ENCODE results near the gene GMFB. TPM values are rescaled to one million over a fixed set of nuclear protein-coding genes. Genes with fewer than 3 reads are reported as not detected.

The GMFB gene
- total RNA-seq, 2 donors from 2014 or later: 19.2 to 37.1 TPM

GRCh38 chr14:54533100-54533499, 44.3 kb upstream of the GMFB start:
- Histone ChIP-seq H3K27me3 (replicated peaks; ENCODE audit: insufficient read depth) (no peaks in the 10 kb centered on the region), H3K9me3 (no peaks in the 10 kb centered on the region), H3K4me3 (no peak overlapping the region), H3K36me3 (no peaks in the 10 kb centered on the region), H3K27ac (no peak overlapping the region), H3K4me1 (replicated peaks) (no peaks in the 10 kb centered on the region)
- DNase-seq (ENCODE audit: low spot score): no peak
- intact Hi-C loops (cut with DNase I): no loop called here
- TF ChIP-seq POLR2AphosphoS5 (IDR thresholded peaks at IDR 0.05) (no peak), POLR2A (IDR thresholded peaks at IDR 0.05) (no peak), CTCF (IDR thresholded peaks at IDR 0.05) (no peak)
- 92% methylated on average over 1 of the region's 1 CpG for WGBS

DNA sequence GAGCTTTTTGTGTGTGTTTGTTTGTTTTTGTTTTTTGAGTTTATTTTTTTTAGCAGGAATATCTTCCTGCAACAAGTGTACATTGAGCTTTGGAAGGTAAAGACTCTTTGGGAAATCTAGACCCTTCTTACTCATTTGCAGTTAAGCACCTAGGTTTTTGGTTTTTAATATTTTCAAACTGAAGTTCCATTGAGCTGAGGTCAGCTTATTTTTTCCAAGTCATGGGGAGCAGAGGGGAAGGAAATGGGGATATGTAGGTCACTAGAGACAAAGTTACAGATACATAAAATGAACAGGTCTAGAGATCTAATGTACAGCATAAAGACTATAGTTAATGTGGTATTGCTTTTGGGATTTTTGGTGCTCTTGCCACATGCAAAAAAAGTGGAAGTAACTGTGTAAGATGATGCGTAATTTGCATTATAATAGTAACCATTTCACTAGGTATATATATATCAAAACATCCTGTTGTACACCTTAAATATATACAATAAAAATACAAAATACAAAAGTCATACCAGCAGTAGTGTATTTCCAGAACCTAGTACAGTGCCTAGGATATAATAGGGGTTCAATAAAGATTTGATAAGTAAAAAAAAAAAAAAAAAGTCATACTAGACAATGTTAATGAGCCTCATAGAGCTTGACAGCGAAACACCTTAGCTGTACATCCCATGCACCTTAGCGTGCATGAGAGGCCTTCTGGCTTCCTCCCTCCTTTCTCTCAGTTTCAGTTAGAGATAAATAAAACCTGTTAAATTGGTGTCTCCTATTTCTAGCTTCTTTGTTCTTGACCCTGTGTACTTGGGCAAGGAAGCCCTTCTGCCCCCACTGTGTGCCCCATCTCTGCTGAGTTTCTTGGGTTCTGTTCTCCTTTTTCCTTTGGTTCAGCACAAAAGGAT, 43.6 kb upstream of the GMFB start:
- TF ChIP-seq POLR2A (IDR thresholded peaks at IDR 0.05): no peak
- no peak for TF ChIP-seq CTCF (IDR thresholded peaks at IDR 0.05)
- TF ChIP-seq POLR2AphosphoS5 (IDR thresholded peaks at IDR 0.05): no peak
- WGBS: 97% methylated on average over 3 of the region's 3 CpGs

GRCh38 chr14:54529811-54530210, 41.0 kb upstream of the GMFB start:
- Histone ChIP-seq H3K27ac (no peak overlapping the region), H3K27me3 (replicated peaks; ENCODE audit: insufficient read depth) (no peaks in the 10 kb centered on the region), H3K9me3 (no peaks in the 10 kb centered on the region), H3K4me3 (no peak overlapping the region), H3K4me1 (replicated peaks) (no peaks in the 10 kb centered on the region), H3K36me3 (no peaks in the 10 kb centered on the region)
- TF ChIP-seq POLR2A (IDR thresholded peaks at IDR 0.05): no peak
- peak; percentile 60 for TF ChIP-seq POLR2AphosphoS5 (IDR thresholded peaks at IDR 0.05)
- 7% methylated on average over 1 of the region's 1 CpG for WGBS
- peak; percentile 64 for DNase-seq (ENCODE audit: low spot score)
- intact Hi-C loops (cut with DNase I): no loop called here

More for the DNA sequence above, 43.6 kb upstream of the GMFB start:
- Histone ChIP-seq H3K27me3 (replicated peaks; ENCODE audit: insufficient read depth) (no peaks in the 10 kb centered on the region), H3K4me1 (replicated peaks) (no peaks in the 10 kb centered on the region), H3K27ac (no peak overlapping the region), H3K4me3 (no peak overlapping the region), H3K9me3 (no peaks in the 10 kb centered on the region), H3K36me3 (no peaks in the 10 kb centered on the region)
- intact Hi-C loops (cut with DNase I): no loop called here
- DNase-seq (ENCODE audit: low spot score): no peak

- Histone ChIP-seq H3K4me3 (no peak overlapping the region), H3K27me3 (replicated peaks; ENCODE audit: insufficient read depth) (no peaks in the 10 kb centered on the region), H3K9me3 (no peaks in the 10 kb centered on the region), H3K36me3 (no peaks in the 10 kb centered on the region), H3K4me1 (replicated peaks) (no peaks in the 10 kb centered on the region), H3K27ac (no peak overlapping the region)
- no peak for TF ChIP-seq POLR2A (IDR thresholded peaks at IDR 0.05)
- TF ChIP-seq POLR2AphosphoS5 (IDR thresholded peaks at IDR 0.05): no peak
- no peak for TF ChIP-seq CTCF (IDR thresholded peaks at IDR 0.05)
- intact Hi-C loops (cut with DNase I): no loop called here
- 57% methylated on average over 2 of the region's 2 CpGs for WGBS
- no peak for DNase-seq (ENCODE audit: low spot score)
Measured at GRCh38 chr14:54528973-54529372, 40.2 kb upstream of the GMFB start.

- Histone ChIP-seq H3K27me3 (replicated peaks; ENCODE audit: insufficient read depth) (no peaks in the 10 kb centered on the region), H3K9me3 (no peaks in the 10 kb centered on the region), H3K4me1 (replicated peaks) (no peaks in the 10 kb centered on the region), H3K27ac (no peak overlapping the region), H3K36me3 (no peaks in the 10 kb centered on the region), H3K4me3 (no peak overlapping the region)
- 97% methylated on average over 4 of the region's 4 CpGs for WGBS
- DNase-seq (ENCODE audit: low spot score): no peak
- intact Hi-C loops (cut with DNase I): no loop called here
- TF ChIP-seq POLR2A (IDR thresholded peaks at IDR 0.05) (no peak), POLR2AphosphoS5 (IDR thresholded peaks at IDR 0.05) (no peak), CTCF (IDR thresholded peaks at IDR 0.05) (no peak)
Measured at GRCh38 chr14:54524410-54524809, 35.6 kb upstream of the GMFB start.

Measured in prostate gland (tissue), 2 donors.